ENCODE data around the gene ZCCHC14.

ZCCHC14 gene

DNA sequence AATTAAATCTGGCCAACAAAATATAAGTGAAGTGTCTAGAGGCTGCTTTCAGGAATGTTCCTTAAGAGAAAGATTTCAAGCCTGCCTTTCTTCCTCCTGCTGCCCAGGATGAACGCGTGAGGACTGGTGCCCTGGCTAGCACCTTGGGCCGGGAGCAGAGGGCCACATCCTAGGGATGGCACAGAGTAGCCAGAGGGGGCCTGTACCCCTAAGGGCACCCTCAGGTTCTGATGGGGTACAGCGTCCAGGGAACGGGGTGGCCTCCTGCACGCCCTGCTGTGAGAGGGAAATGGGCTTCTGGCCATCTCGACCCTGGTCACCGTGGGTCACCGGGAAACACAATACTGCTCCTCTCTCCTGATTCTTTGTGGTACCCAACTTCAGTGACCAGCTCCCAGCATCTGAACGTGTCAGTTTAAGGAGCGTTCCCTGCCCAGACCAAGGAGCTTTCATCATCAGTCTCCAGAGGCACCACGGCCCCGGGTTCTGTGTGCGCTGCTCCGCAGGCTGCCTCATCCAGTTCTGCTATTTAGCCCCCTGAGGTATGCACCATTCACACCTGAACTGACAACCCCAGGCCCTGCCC, 60.4 kb downstream of the ZCCHC14 start:
- no peak for DNase-seq (ENCODE audit: low read depth in 2 of 2)

DNA sequence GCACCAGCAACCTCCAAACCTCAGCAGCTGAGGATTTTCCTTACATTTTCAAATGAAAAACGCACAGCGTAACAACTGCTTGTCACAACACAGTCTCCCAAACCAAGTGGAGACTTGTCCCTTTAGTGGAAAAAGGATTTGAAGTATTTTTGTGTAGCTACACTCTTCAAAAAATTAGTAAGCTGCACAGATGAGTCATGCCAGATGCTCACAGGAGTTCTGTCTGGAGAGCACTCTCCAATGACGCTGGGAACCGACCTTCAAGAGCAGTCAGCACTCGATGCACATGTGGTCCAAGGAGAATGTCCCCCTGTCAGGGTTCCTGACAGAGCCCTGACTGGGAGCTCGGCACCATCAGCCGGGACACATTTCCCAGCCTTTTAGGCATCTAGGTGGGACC, 60.9 kb downstream of the ZCCHC14 start:
- no peak for DNase-seq (ENCODE audit: low read depth in 2 of 2)

- no peak for DNase-seq (ENCODE audit: low read depth in 2 of 2)
These were observed 66.2 kb downstream of the ZCCHC14 start for GRCh38 chr16:87426423-87427215.

DNA sequence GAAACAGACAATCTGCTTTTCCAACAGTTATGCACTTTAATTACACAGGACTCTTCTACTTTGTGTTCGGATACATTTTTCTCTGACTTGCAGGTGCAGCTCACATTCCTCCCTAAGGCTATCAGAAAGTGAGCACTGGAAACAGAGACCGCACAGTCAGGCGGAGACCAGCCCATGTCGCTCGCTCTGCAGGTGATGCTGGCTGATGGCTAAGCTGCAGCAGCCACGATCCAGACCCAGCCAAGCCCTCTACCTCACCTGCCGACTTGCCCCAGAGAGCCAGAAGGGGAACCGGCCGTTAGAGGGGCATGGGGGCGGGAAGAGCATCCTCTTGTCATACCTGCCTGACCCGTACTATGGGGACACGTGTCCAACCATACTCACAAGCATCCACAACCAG, 66.9 kb downstream of the ZCCHC14 start:
- no peak for DNase-seq (ENCODE audit: low read depth in 2 of 2)

DNA sequence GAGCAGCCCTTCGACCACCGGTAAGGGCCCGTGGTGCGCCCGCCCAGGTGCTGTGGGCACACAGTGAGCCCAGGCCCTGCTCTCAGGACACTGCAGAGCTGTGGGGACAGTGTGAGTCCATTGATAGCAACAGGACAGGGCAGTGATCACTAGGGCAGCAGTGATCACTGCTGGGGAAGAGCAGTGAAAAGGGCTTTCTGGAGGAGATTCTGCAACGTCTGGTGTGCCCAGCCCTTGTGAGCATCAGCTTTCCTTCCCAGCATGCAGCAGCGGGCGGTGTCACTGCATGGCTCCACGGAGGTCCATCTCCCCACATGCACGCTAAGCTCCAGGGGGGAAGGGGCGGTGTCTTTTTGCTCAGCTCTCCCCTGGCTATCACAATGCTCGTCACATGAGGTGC, 68.6 kb downstream of the ZCCHC14 start:
- DNase-seq (ENCODE audit: low read depth in 2 of 2) = no peak

DNA sequence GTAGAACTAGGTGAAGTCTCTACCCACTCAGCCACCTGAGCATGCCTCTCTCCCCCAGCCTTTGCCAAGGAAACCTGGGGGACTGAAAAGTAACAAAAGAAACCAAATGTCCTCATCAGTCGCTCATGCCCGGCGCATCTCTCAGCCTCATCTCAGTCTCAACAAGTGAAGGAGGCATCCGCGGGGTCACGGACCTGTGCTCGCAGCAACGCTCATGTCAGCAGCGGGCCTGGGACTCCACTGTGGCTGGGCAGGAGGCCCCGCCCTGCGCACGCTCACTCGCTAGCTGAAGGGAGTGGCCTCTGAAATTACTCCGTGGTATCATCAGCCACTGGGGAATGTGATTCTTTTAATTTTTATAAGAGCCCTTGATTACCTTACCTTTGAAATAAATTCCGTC, 69.4 kb downstream of the ZCCHC14 start:
- DNase-seq (ENCODE audit: low read depth in 2 of 2) = no peak

DNA sequence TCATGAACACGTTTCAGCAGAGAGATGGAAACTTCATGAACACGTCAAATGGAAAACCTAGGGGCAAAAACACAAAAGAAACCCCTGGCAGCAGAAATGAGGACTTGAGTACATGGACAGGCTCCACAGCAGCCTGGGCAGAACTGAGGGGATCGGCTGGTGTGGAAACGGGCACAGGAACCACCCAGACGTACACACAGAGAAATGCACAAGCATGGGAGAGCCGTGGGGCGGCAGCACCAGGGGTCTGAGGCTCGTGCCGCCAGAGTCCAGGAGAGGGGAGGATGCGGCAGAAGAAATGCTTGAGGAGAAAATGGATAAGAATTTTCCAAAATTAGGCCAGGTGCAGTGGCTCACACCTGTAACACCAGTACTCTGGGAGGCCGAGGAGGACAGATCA, 70.7 kb downstream of the ZCCHC14 start:
- no peak for DNase-seq (ENCODE audit: low read depth in 2 of 2)

DNA sequence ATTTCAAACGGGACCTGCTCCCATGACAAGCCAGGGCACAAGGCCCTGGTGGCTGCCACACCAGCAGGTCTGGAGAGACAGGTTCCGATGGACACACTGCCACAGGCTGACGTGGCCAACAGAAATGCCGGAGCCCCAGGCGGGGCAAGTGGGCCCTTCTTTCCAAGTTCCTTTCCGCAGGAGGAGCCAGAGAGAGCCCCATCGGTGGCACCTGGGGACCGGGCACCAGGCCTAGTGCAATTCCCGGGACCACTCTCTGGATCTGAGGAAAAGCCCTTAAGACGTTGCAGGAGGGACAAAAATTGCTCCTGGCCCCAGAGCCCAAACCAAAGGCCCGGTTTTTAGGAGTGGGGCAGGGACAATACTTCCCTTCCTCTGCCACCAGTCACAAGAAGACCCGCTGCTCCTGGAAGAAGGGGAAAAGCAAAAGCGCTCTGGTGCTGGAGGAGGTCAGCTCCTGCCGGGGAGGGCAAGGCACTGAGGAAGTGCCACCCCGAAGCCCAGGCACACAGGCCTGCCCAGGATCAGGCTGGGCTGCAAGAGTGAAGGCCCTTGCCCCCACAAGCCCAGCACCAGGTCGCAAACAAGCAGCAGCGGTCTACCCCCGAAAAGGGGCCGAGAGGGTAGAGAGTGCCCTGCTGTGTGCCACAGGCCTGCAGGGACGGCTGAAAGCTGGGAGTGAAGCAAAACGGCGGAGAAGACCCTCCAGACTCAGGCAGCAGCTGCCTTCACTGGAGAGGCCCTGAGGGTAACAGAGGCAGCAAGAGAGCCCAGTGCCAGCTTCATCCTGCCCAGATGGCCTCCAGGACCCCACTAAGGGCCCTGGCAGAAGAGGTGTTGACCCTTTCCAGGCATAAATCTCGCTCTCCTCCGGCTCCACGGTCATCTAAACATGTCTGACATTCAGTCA, 71.6 kb downstream of the ZCCHC14 start:
- DNase-seq (ENCODE audit: low read depth in 2 of 2) = no peak

DNA sequence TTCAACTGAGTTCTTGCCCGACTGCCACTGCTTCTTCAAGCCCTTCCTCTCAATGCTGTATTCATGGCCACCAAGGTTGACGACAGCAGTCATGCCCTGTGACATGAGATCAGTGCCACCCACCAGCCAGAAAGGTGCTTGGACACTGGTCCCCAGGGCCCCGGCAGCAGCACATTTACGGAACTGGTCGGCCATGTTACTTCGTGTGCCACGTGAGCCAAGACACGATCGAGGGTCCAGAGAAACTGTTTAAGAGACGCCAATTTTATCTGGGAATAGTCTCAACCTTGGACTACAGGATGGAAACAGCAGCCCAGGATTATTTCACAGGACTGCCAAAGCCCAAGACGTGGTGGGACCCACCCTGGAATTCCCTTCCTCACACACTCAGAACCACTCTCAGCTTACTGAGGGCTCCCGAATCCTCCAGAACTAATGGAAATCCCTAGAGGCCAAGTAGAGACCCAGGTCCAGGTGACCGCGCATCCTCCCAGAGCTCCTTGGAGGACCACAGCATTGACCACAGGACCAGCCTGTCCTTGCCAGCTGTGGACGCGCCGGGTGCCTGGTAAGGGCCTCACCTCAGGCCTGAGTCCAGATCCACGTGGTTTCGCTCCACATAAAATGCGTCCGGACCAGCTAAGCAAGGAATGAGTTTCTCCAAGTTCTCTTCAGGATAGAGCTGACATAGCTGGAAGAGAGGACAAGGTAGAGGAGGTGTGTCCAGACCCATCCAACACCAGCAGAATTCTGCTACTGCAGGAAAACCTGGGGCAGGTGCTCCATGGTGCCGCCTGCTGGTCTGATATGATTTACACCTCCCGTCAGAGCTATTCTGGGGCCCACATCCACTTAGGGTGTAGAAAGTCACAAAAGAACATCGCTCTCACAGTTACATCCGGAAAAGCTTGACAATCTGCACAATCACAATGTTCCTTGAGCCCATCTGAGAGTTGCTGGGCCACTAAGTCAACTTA, 72.5 kb downstream of the ZCCHC14 start:
- DNase-seq (ENCODE audit: low read depth in 2 of 2) = no peak

DNA sequence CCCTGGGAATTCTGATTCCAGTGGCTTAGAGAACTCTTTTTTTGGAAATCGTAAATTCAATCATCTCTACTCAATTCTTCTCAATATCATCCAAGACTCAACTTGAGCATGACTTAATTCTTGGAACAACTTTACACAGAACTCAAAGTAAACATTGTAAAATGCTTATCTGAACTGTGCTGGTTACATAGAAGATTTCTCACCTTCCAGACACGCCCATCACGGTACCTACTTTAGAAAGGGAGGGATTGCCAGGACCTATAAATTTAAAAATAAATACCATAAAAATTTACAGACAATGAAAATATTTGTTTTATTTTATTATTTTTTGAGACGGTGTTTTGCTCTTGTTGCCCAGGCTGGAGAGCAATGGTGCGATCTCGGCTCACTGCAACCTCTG, 74.2 kb downstream of the ZCCHC14 start:
- no peak for DNase-seq (ENCODE audit: low read depth in 2 of 2)

GRCh38 chr16:87418216-87418615, 74.6 kb downstream of the ZCCHC14 start:
- no peak for DNase-seq (ENCODE audit: low read depth in 2 of 2)

DNA sequence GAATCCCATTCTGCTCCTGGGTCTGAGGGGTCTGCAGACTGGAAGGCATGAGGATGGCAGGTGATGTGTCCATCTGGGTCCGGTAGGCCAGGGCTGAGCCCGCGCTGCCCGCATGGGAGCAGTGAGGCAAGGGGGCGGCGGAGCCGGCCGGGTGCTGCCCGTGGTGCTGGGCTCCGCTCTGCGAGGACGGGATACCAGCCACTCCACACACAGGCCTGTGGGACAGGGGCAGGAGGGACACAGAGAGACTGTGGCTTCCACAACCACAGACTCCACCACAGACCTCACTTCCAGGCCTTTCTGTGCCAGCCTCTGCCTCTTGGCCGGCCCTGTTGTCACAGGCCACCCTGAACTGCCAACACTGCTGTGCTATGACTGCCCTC, 75.3 kb downstream of the ZCCHC14 start:
- no peak for DNase-seq (ENCODE audit: low read depth in 2 of 2)

DNA sequence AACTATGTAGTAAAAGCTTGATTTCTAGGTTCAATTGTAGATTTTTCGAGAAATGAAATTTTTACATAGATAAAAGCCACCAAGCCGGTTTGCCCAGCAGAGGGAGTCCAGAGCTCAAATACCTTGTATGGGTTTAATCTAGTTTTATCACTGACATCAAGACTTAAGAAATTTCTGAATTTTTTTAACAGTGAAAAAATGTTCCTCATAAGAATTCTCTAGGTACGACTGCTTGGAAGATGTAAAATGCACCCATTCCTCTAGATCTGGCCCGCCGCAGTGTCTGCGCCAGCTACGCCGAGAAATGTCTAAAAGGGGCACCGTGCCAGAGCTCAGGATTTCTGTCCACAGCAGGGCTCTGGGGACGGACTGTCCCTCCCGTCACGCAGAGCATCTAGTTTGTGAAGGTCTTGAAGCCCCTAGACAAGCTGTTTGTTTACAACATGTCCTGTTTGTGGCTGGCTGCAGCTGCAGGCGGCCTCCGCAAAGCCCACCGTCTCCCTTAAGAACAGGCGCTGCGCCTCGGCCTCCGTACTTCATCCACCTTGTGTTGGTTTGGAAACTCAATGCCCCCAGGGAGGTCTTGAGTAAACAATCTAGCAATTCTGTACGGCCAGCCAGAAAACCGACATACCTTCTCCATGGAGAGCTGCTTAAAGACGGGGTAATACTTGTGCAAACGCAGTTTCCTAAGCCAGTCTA, 75.8 kb downstream of the ZCCHC14 start:
- DNase-seq (ENCODE audit: low read depth in 2 of 2) = no peak

GRCh38 chr16:87415441-87415840, 77.4 kb downstream of the ZCCHC14 start:
- DNase-seq (ENCODE audit: low read depth in 2 of 2) = no peak

GRCh38 chr16:87414251-87414680, 78.6 kb downstream of the ZCCHC14 start:
- no peak for DNase-seq (ENCODE audit: low read depth in 2 of 2)

GRCh38 chr16:87412996-87413421, 79.8 kb downstream of the ZCCHC14 start:
- no peak for DNase-seq (ENCODE audit: low read depth in 2 of 2)

GRCh38 chr16:87412371-87412995, 80.3 kb downstream of the ZCCHC14 start:
- DNase-seq (ENCODE audit: low read depth in 2 of 2) = no peak

- DNase-seq (ENCODE audit: low read depth in 2 of 2) = no peak
These were observed 81.2 kb downstream of the ZCCHC14 start for GRCh38 chr16:87411375-87412271.

DNA sequence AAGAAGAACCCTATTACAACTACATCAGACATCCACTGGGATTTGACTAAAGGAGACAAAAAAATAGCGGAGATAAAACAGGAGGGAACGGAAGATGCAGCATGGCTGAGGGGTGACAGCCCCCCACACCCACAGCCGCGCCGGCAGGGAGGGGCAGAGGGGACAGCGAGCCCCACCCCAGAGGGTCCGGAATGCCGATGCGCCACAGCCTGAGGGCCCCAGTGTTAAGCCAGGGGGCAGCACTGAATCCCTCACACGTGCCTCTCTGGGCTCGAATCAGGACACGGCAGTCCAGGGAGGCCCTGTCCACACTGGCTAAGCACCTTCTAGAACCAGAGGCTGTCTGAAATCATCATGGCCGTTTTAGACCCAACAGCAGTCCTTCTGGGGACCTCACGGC, 81.9 kb downstream of the ZCCHC14 start:
- no peak for DNase-seq (ENCODE audit: low read depth in 2 of 2)

Data from stimulated activated CD8-positive, alpha-beta memory T cell treated with anti-CD3 and anti-CD28 coated beads, Interleukin-15, amount 100 ng/mL, for 4 hours (primary cell).